Liver (tissue), 9 donors: ENCODE results near the gene PKD1L1. TPM values are rescaled to one million over a fixed set of nuclear protein-coding genes. Genes with fewer than 3 reads are reported as not detected.
"Not testable (repeated sequence)": the region's sequence is repeated elsewhere in the genome, so short reads cannot be mapped to it uniquely, and the experiment has no call there.

Source experiments
- DNase-seq: peaks from one replicate; pipeline ENCODE4 v3.0.0-alpha.2; 2017; ENCODE audit warnings: low spot score
- H3K27ac ChIP-seq, 2 donors: one replicate each; pipeline ENCODE4 v1.7.0; 2013; ENCODE audit warnings: inconsistent platforms in 2 of 2, low read length in 2 of 2, control low read depth in 1 of 2, low read depth in 1 of 2, mild to moderate bottlenecking in 1 of 2
- H3K27me3 ChIP-seq, 4 donors: one replicate each; pipeline versions ENCODE4 v1.6.1 to v1.7.0; 2013; ENCODE audit warnings: low read length in 3 of 4, inconsistent platforms in 1 of 4, mild to moderate bottlenecking in 1 of 4, moderate library complexity in 1 of 4; ENCODE audit not compliant: control insufficient read depth in 4 of 4, insufficient read depth in 4 of 4
- H3K36me3 ChIP-seq, 4 donors: one replicate each; pipeline versions ENCODE4 v1.6.1 to v1.7.0; 2013; ENCODE audit warnings: low read length in 3 of 4, mild to moderate bottlenecking in 3 of 4, low read depth in 1 of 4, moderate library complexity in 1 of 4; ENCODE audit not compliant: control insufficient read depth in 4 of 4, insufficient read depth in 3 of 4
- H3K4me1 ChIP-seq, 4 donors: one replicate each; pipeline versions ENCODE4 v1.6.1 to v1.7.0; 2013; ENCODE audit warnings: low read length in 3 of 4, mild to moderate bottlenecking in 3 of 4, moderate library complexity in 1 of 4; ENCODE audit not compliant: control insufficient read depth in 4 of 4, insufficient read depth in 4 of 4
- H3K4me3 ChIP-seq, 3 donors: one replicate each; pipeline versions ENCODE4 v1.6.1 to v1.7.0; 2013; ENCODE audit warnings: low read length in 3 of 3, control low read depth in 1 of 3, low read depth in 1 of 3, mild to moderate bottlenecking in 1 of 3
- H3K9ac ChIP-seq, 2 donors: one replicate each; pipeline ENCODE4 v1.7.0; 2013; ENCODE audit warnings: low read length in 2 of 2, mild to moderate bottlenecking in 2 of 2, moderate library complexity in 2 of 2, control low read depth in 1 of 2, low read depth in 1 of 2
- H3K9me3 ChIP-seq, 4 donors: one replicate each; pipeline versions ENCODE4 v1.6.1 to v1.7.0; 2013; ENCODE audit warnings: low read length in 3 of 4; ENCODE audit not compliant: control insufficient read depth in 4 of 4
- EGR1 ChIP-seq, 2 donors: IDR thresholded peaks; 2 replicates each; pipeline ENCODE4 v1.6.1; 2016 to 2018; ENCODE audit warnings: antibody characterized with exemption in 2 of 2, low read depth in 2 of 2
- FOXA1 ChIP-seq: IDR thresholded peaks from 2 replicates; pipeline ENCODE4 v1.6.1; 2016; ENCODE audit warnings: antibody characterized with exemption
- FOXA2 ChIP-seq: IDR thresholded peaks from 2 replicates; pipeline ENCODE4 v1.6.1; 2016; ENCODE audit warnings: antibody characterized with exemption
- GABPA ChIP-seq, 2 donors: IDR thresholded peaks in 1 of 2; conservative IDR thresholded peaks in 1 of 2; 2 replicates each; pipeline ENCODE4 v1.6.1; 2016; ENCODE audit warnings: antibody characterized with exemption in 2 of 2, mild to moderate bottlenecking in 1 of 2, moderate library complexity in 1 of 2
- HNF4A ChIP-seq, 2 donors: conservative IDR thresholded peaks; 2 replicates each; pipeline ENCODE4 v1.6.1; 2016; ENCODE audit warnings: antibody characterized with exemption in 2 of 2, mild to moderate bottlenecking in 2 of 2
- HNF4G ChIP-seq: IDR thresholded peaks from 2 replicates; pipeline ENCODE4 v1.6.1; 2016; ENCODE audit warnings: antibody characterized with exemption
- JUND ChIP-seq, 2 donors: IDR thresholded peaks; 2 replicates each; pipeline ENCODE4 v1.6.1; 2016; ENCODE audit warnings: antibody characterized with exemption in 2 of 2
- NR2F2 ChIP-seq: IDR thresholded peaks from 2 replicates; pipeline ENCODE4 v1.6.1; 2016; ENCODE audit warnings: antibody characterized with exemption
- RAD21 ChIP-seq, 2 donors: IDR thresholded peaks; 2 replicates each; pipeline ENCODE4 v1.6.1; 2016; ENCODE audit warnings: antibody characterized with exemption in 2 of 2, mild to moderate bottlenecking in 2 of 2
- RXRA ChIP-seq, 2 donors: IDR thresholded peaks; 2 replicates each; pipeline ENCODE4 v1.6.1; 2017 to 2018; ENCODE audit warnings: antibody characterized with exemption in 2 of 2, mild to moderate bottlenecking in 1 of 2
- SP1 ChIP-seq: IDR thresholded peaks from 2 replicates; pipeline ENCODE4 v1.6.1; 2018; ENCODE audit warnings: antibody characterized with exemption, mild to moderate bottlenecking
- TAF1 ChIP-seq: conservative IDR thresholded peaks from 2 replicates; pipeline ENCODE4 v1.6.1; 2016; ENCODE audit warnings: antibody characterized with exemption, mild to moderate bottlenecking
- YY1 ChIP-seq: IDR thresholded peaks from 2 replicates; pipeline ENCODE4 v1.6.1; 2016; ENCODE audit warnings: antibody characterized with exemption, mild to moderate bottlenecking
- WGBS: extraction: QIAGEN DNeasy Blood & Tissue Kit; methylation state at CpG from one replicate; pipeline ENCODE4 v1.1.7; 2013; 5-methylcytosine and 5-hydroxymethylcytosine counted together
- polyA plus RNA-seq, 2 donors: library from polyadenylated mRNA; stranded (reverse) in 1 of 2; unstranded in 1 of 2; fragments of 200-250 nt in 1 of 2; fragments of >200 nt in 1 of 2; fragmentation: Nextera tagmentation in 1 of 2; extraction: Ambion mirVana in 1 of 2; gene quantifications; one replicate each; pipeline versions ENCODE4 v1.2.1 to v1.2.3, GENCODE V29; 2013 to 2015
- total RNA-seq, 2 donors: library from RNA; depleted of rRNA; stranded (reverse); fragments of >200 nt; gene quantifications; one replicate each; pipeline ENCODE4 v1.2.3, GENCODE V29; 2014
- TF ChIP-seq, protein P1 (sequence below): IDR thresholded peaks from 2 replicates; pipeline ENCODE4 v1.6.1; 2016; ENCODE audit warnings: antibody characterized with exemption, mild to moderate bottlenecking
- TF ChIP-seq, protein P2 (sequence below): fragments of 150-350 bp; IDR thresholded peaks from 2 replicates; pipeline ENCODE4 v1.5.1; 2017; ENCODE audit warnings: improper control_type of control experiment, low read depth, low read length; ENCODE audit not compliant: missing input control
- TF ChIP-seq, protein P3 (sequence below): IDR thresholded peaks from 2 replicates; pipeline ENCODE4 v1.6.1; 2016; ENCODE audit warnings: antibody characterized with exemption
- TF ChIP-seq, protein P4 (sequence below): IDR thresholded peaks from 2 replicates; pipeline ENCODE4 v1.6.1; 2016; ENCODE audit warnings: antibody characterized with exemption
- TF ChIP-seq, protein P5 (sequence below): IDR thresholded peaks from 2 replicates; pipeline ENCODE4 v1.6.1; 2016; ENCODE audit warnings: antibody characterized with exemption
- donor health status: healthy.
- donor health status: healthy.
- donor health status: healthy.
- donor health status: healthy.
- donor health status: healthy.

The PKD1L1 gene
- total and polyA plus RNA-seq, 4 donors = 0.08 to 0.25 (median 0.11) TPM

DNA sequence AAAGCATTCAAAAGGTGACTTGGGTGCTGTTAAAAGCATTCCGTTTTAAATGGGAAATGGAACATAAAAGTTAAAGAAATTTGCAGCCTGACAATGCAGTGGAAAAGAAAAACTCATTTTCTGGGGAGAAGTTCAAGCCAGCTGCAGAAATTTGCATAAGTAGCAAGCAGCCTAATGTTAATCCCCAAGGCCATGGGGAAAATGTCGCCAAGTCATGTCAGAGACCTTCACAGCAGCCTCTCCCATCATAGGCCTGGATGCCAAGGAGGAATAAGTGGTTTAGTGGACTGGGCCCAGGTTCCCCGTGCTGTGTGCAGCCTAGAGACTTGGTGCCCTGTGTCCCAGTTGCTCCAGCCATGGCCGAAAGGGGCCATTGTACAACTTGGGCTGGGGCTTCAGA, 154.2 kb downstream of the PKD1L1 start:
- H3K4me1 ChIP-seq = no peaks in the 10 kb centered on the region
- no peak for TF ChIP-seq RAD21 (IDR thresholded peaks at IDR 0.05)
- TF ChIP-seq, protein P1, sequence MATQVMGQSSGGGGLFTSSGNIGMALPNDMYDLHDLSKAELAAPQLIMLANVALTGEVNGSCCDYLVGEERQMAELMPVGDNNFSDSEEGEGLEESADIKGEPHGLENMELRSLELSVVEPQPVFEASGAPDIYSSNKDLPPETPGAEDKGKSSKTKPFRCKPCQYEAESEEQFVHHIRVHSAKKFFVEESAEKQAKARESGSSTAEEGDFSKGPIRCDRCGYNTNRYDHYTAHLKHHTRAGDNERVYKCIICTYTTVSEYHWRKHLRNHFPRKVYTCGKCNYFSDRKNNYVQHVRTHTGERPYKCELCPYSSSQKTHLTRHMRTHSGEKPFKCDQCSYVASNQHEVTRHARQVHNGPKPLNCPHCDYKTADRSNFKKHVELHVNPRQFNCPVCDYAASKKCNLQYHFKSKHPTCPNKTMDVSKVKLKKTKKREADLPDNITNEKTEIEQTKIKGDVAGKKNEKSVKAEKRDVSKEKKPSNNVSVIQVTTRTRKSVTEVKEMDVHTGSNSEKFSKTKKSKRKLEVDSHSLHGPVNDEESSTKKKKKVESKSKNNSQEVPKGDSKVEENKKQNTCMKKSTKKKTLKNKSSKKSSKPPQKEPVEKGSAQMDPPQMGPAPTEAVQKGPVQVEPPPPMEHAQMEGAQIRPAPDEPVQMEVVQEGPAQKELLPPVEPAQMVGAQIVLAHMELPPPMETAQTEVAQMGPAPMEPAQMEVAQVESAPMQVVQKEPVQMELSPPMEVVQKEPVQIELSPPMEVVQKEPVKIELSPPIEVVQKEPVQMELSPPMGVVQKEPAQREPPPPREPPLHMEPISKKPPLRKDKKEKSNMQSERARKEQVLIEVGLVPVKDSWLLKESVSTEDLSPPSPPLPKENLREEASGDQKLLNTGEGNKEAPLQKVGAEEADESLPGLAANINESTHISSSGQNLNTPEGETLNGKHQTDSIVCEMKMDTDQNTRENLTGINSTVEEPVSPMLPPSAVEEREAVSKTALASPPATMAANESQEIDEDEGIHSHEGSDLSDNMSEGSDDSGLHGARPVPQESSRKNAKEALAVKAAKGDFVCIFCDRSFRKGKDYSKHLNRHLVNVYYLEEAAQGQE = no peak
- no peak for TF ChIP-seq TAF1
- no peak for TF ChIP-seq GABPA (IDR thresholded peaks at IDR 0.05 in 1 of 2, conservative IDR thresholded peaks at IDR 0.05 in 1 of 2)
- TF ChIP-seq FOXA1 = no peak
- no peak for TF ChIP-seq NR2F2
- TF ChIP-seq, protein P2, sequence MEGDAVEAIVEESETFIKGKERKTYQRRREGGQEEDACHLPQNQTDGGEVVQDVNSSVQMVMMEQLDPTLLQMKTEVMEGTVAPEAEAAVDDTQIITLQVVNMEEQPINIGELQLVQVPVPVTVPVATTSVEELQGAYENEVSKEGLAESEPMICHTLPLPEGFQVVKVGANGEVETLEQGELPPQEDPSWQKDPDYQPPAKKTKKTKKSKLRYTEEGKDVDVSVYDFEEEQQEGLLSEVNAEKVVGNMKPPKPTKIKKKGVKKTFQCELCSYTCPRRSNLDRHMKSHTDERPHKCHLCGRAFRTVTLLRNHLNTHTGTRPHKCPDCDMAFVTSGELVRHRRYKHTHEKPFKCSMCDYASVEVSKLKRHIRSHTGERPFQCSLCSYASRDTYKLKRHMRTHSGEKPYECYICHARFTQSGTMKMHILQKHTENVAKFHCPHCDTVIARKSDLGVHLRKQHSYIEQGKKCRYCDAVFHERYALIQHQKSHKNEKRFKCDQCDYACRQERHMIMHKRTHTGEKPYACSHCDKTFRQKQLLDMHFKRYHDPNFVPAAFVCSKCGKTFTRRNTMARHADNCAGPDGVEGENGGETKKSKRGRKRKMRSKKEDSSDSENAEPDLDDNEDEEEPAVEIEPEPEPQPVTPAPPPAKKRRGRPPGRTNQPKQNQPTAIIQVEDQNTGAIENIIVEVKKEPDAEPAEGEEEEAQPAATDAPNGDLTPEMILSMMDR = no peak
- no peak for TF ChIP-seq YY1
- no peak for TF ChIP-seq FOXA2
- no peak for TF ChIP-seq EGR1 (IDR thresholded peaks at IDR 0.05; ENCODE audit: low read depth in 2 of 2)
- TF ChIP-seq HNF4A (conservative IDR thresholded peaks at IDR 0.05) = no peak
- TF ChIP-seq, protein P3, sequence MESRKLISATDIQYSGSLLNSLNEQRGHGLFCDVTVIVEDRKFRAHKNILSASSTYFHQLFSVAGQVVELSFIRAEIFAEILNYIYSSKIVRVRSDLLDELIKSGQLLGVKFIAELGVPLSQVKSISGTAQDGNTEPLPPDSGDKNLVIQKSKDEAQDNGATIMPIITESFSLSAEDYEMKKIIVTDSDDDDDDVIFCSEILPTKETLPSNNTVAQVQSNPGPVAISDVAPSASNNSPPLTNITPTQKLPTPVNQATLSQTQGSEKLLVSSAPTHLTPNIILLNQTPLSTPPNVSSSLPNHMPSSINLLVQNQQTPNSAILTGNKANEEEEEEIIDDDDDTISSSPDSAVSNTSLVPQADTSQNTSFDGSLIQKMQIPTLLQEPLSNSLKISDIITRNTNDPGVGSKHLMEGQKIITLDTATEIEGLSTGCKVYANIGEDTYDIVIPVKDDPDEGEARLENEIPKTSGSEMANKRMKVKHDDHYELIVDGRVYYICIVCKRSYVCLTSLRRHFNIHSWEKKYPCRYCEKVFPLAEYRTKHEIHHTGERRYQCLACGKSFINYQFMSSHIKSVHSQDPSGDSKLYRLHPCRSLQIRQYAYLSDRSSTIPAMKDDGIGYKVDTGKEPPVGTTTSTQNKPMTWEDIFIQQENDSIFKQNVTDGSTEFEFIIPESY = no peak
- no peak for TF ChIP-seq HNF4G
- TF ChIP-seq, protein P4, sequence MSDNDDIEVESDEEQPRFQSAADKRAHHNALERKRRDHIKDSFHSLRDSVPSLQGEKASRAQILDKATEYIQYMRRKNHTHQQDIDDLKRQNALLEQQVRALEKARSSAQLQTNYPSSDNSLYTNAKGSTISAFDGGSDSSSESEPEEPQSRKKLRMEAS = no peak
- TF ChIP-seq, protein P5, sequence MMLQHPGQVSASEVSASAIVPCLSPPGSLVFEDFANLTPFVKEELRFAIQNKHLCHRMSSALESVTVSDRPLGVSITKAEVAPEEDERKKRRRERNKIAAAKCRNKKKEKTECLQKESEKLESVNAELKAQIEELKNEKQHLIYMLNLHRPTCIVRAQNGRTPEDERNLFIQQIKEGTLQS = no peak
- TF ChIP-seq RXRA (IDR thresholded peaks at IDR 0.05) = no peak
- TF ChIP-seq JUND (IDR thresholded peaks at IDR 0.05) = no peak
- TF ChIP-seq SP1 = no peak
- no peaks in the 10 kb centered on the region for H3K27me3 ChIP-seq
- H3K27ac ChIP-seq = no peak overlapping the region
- DNase-seq = no peak
- no peak overlapping the region for H3K9ac ChIP-seq
- WGBS = 78% methylated on average over 4 of the region's 4 CpGs
- H3K4me3 ChIP-seq = no peak overlapping the region
- no peaks in the 10 kb centered on the region for H3K9me3 ChIP-seq
- no peaks in the 10 kb centered on the region for H3K36me3 ChIP-seq

DNA sequence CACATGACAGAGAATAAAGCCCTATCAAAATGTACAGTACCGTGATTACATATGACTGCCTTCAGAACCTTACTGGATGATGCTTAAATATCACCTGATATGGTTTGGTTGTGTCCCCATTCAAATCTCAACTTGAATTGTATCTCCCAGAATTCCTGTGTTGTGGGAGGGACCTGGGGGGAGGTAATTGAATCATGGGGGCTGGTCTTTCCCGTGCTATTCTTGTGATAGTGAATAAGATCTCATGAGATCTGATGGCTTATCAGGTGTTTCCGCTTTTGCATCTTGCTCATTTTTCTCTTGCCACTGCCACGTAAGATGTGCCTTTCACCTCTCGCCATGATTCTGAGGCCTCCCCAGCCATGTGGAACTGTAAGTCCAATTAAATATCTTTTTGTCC, 155.1 kb downstream of the PKD1L1 start:
- WGBS = 74% methylated on average over 5 of the region's 5 CpGs
- not testable (repeated sequence) for H3K9ac ChIP-seq, H3K9me3 ChIP-seq, H3K4me1 ChIP-seq, H3K36me3 ChIP-seq, H3K4me3 ChIP-seq, DNase-seq, H3K27ac ChIP-seq, H3K27me3 ChIP-seq
